Effector memory CD8-positive, alpha-beta T cell (primary cell): ENCODE measurements around the gene RGPD8.

ENCODE experiments used
- ATAC-seq: fragments of 150-1000 bp; cut with Tn5 transposase; replicated peaks from 2 replicates; pipeline ENCODE4 v1.10.0; 2021; ENCODE audit warnings: mild to moderate bottlenecking, moderate library complexity
- DNase-seq, 3 experiments: peaks; one replicate each; pipeline ENCODE4 v3.0.0; 2021
- H3K27ac Mint-ChIP-seq, 2 donors: one replicate each; pipeline ENCODE4 v1.8.0; 2022; ENCODE audit warnings: mild to moderate bottlenecking in 2 of 2, mixed read lengths in 2 of 2, moderate library complexity in 2 of 2
- H3K27me3 Mint-ChIP-seq, 2 donors: one replicate each; pipeline ENCODE4 v1.8.0; 2022; ENCODE audit warnings: mixed read lengths in 2 of 2
- H3K36me3 Mint-ChIP-seq: one replicate; pipeline ENCODE4 v1.8.0; 2022; ENCODE audit warnings: mild to moderate bottlenecking, moderate library complexity, mixed read lengths; ENCODE audit not compliant: insufficient read depth
- H3K4me1 Mint-ChIP-seq, 2 donors: one replicate each; pipeline ENCODE4 v1.8.0; 2022; ENCODE audit warnings: low read depth in 2 of 2, mixed read lengths in 2 of 2
- H3K4me3 Mint-ChIP-seq, 2 donors: one replicate each; pipeline ENCODE4 v1.8.0; 2022; ENCODE audit warnings: mild to moderate bottlenecking in 2 of 2, mixed read lengths in 2 of 2, moderate library complexity in 2 of 2
- H3K9me3 Mint-ChIP-seq, 2 donors: one replicate each; pipeline ENCODE4 v1.8.0; 2022; ENCODE audit warnings: mixed read lengths in 2 of 2

RGPD8 gene

GRCh38 chr2:112339986-112340385 is 93.5 kb downstream of the RGPD8 start:
- H3K9me3 Mint-ChIP-seq, result no peaks in the 10 kb centered on the region
- no peak for ATAC-seq
- DNase-seq, result no peak
- peak overlapping the region in 1 of 2 donors; percentile 23 for H3K27ac Mint-ChIP-seq
- H3K27me3 Mint-ChIP-seq, result no peaks in the 10 kb centered on the region
- peaks cover 3 to 4% of the 10 kb centered on the region in 2 donors for H3K4me1 Mint-ChIP-seq
- H3K4me3 Mint-ChIP-seq, result no peak overlapping the region
- no peaks in the 10 kb centered on the region for H3K36me3 Mint-ChIP-seq

- H3K4me3 Mint-ChIP-seq, result no peak overlapping the region
- ATAC-seq (no peak), DNase-seq (no peak)
- H3K4me1 Mint-ChIP-seq, result no peaks in the 10 kb centered on the region
- no peaks in the 10 kb centered on the region for H3K9me3 Mint-ChIP-seq
- no peaks in the 10 kb centered on the region for H3K36me3 Mint-ChIP-seq
- H3K27ac Mint-ChIP-seq, result no peak overlapping the region
- H3K27me3 Mint-ChIP-seq, result no peaks in the 10 kb centered on the region
These were observed 97.8 kb downstream of the RGPD8 start for GRCh38 chr2:112335600-112335999.

- no peak overlapping the region for H3K4me3 Mint-ChIP-seq
- peaks cover 3% of the 10 kb centered on the region for H3K36me3 Mint-ChIP-seq
- H3K9me3 Mint-ChIP-seq, result no peaks in the 10 kb centered on the region
- H3K4me1 Mint-ChIP-seq, result no peaks in the 10 kb centered on the region
- peak overlapping the region in 1 of 2 donors; percentile 82 for H3K27ac Mint-ChIP-seq
- no peaks in the 10 kb centered on the region for H3K27me3 Mint-ChIP-seq
- no peak for ATAC-seq
- DNase-seq, result no peak
These were observed 101.2 kb downstream of the RGPD8 start for GRCh38 chr2:112332123-112332696.

- no peak for ATAC-seq
- Mint-ChIP-seq H3K27me3 (no peaks in the 10 kb centered on the region), H3K4me3 (no peak overlapping the region), H3K4me1 (no peaks in the 10 kb centered on the region), H3K9me3 (no peaks in the 10 kb centered on the region), H3K36me3 (peaks cover 22% of the 10 kb centered on the region), H3K27ac (peak overlapping the region in 1 of 2 donors; percentile 10)
- no peak for DNase-seq
These were observed 110.5 kb downstream of the RGPD8 start for GRCh38 chr2:112322919-112323318.

GRCh38 chr2:112321375-112322320 is 111.8 kb downstream of the RGPD8 start:
- H3K36me3 Mint-ChIP-seq, result peaks cover 23% of the 10 kb centered on the region
- no peak overlapping the region for H3K27ac Mint-ChIP-seq
- no peaks in the 10 kb centered on the region for H3K4me1 Mint-ChIP-seq
- H3K4me3 Mint-ChIP-seq, result no peak overlapping the region
- DNase-seq (no peak), ATAC-seq (no peak)
- no peaks in the 10 kb centered on the region for H3K9me3 Mint-ChIP-seq
- no peaks in the 10 kb centered on the region for H3K27me3 Mint-ChIP-seq
